ENCODE data around the gene SERPINA4.

SERPINA4 gene, protein sequence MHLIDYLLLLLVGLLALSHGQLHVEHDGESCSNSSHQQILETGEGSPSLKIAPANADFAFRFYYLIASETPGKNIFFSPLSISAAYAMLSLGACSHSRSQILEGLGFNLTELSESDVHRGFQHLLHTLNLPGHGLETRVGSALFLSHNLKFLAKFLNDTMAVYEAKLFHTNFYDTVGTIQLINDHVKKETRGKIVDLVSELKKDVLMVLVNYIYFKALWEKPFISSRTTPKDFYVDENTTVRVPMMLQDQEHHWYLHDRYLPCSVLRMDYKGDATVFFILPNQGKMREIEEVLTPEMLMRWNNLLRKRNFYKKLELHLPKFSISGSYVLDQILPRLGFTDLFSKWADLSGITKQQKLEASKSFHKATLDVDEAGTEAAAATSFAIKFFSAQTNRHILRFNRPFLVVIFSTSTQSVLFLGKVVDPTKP

DNA sequence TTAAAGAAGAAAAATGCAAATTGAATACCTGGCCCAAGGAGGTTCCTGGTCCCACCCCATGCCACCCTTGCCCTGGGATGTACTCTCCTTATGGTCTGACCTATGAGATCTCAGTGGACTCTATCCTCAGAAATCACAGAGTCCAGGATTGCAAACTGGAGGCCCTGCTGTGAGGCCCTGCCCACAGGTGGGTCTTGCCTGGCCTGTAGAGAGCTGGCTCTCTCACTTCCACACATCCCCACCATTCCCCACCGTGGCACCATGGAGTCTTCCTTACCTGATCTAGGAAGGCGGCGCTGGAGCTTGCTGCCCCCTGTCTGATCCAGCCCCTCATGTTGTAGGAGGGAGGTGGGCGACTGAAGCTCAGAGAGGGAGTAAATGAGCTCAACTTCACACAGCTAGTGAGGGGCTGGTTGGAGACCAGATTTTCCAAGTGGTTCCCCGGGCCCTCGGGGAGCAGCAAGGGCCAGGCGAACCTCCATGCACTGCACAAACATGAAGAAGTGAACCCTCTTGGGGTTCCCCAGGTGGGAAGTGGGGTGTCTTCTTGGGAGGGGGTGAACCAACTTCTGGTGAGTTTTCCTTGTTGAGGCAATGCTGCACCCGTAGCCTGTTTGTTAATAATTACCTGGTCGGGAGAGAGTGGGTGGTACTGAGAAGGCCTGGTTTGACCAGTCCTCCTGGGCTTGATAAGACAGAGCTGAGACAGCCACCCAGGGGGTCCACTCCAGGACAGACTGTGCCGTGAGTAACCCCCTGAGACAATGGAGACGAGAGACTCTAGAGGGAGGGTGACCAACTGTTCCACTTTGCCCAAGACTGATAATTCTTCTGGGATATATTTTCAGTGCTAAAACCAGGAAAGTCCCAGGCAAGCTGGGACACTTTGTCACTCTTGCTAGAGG lies at the start of gene SERPINA4:
TSS of gene SERPINA4 (plus strand) at position 692 of the 905 bp plus-strand sequence. CDS start 2,041 bp downstream, outside the sequence.
- no peak within 1 kb of the TSS for H3K27ac ChIP-seq
- no peak for TF ChIP-seq ZFX (IDR thresholded peaks at IDR 0.05; ENCODE audit: borderline replicate concordance)
- TF ChIP-seq, protein P1, sequence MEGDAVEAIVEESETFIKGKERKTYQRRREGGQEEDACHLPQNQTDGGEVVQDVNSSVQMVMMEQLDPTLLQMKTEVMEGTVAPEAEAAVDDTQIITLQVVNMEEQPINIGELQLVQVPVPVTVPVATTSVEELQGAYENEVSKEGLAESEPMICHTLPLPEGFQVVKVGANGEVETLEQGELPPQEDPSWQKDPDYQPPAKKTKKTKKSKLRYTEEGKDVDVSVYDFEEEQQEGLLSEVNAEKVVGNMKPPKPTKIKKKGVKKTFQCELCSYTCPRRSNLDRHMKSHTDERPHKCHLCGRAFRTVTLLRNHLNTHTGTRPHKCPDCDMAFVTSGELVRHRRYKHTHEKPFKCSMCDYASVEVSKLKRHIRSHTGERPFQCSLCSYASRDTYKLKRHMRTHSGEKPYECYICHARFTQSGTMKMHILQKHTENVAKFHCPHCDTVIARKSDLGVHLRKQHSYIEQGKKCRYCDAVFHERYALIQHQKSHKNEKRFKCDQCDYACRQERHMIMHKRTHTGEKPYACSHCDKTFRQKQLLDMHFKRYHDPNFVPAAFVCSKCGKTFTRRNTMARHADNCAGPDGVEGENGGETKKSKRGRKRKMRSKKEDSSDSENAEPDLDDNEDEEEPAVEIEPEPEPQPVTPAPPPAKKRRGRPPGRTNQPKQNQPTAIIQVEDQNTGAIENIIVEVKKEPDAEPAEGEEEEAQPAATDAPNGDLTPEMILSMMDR (IDR thresholded peaks at IDR 0.05): no peak

DNA sequence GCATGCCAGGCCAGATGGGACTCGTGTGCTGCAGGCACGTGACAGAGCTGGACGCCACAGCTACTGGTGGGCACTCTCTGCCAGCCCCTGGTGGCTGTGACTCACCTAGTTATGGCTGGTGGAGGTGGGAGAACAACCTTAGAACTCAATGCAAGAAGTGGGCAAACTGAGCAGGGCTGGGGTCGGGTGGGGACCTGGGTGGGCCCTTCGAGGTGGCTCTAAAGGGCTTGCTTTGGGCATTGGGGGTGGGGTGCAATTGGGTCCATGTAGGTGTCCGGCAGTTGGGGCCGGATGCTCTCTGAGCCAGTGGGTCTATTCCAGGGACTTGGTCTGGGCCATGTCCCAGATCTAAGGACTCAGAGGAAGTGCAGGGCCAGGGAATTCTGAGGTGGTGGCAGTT lies 46.9 kb upstream of the SERPINA4 start:
- no peak for TF ChIP-seq ZFX (IDR thresholded peaks at IDR 0.05; ENCODE audit: borderline replicate concordance)
- TF ChIP-seq, protein P1 (IDR thresholded peaks at IDR 0.05): no peak
- no peak overlapping the region for H3K27ac ChIP-seq

DNA sequence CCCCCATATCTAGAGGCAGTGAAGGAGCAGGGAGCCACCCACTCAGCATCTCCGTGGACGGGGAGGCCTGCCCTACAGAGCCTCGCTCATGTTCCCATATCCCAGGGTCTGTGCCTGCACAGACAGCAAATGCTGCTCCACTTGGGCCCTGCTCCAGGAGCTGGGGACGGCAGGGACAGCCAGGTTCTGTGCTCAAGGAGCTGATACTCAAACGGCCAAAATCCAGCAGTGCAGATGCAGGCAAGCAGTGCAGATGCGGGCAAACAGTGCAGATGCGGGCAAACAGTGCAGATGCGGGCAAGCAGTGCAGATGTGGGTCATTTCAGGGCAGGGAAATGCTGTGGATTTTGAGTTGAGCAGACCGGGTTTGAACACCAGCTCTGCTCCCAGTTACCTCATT lies 45.8 kb upstream of the SERPINA4 start:
- no peak overlapping the region for H3K27ac ChIP-seq
- no peak for TF ChIP-seq ZFX (IDR thresholded peaks at IDR 0.05; ENCODE audit: borderline replicate concordance)
- TF ChIP-seq, protein P1 (IDR thresholded peaks at IDR 0.05): no peak

DNA sequence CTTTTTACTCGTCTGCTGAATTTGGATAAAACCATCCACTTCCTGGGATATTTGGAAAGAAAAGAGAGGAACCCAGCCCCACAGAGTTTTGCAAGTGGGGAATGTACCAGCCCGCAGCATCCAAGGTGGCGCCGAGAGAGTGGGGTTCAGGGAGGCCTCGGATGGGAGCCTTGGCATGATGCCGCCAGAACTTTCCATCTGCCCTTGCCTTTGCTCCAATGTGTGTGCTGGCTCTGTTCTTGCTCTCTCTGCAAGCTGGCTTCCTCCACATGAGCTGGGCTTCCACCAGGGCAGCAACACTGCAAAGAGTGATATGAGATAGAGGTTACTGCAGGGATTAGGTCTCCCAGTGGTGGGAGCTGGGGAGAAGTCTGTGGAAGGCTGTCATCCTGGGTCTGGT lies 45.4 kb upstream of the SERPINA4 start:
- TF ChIP-seq ZFX (IDR thresholded peaks at IDR 0.05; ENCODE audit: borderline replicate concordance): no peak
- TF ChIP-seq, protein P1 (IDR thresholded peaks at IDR 0.05): no peak
- H3K27ac ChIP-seq: no peak overlapping the region

DNA sequence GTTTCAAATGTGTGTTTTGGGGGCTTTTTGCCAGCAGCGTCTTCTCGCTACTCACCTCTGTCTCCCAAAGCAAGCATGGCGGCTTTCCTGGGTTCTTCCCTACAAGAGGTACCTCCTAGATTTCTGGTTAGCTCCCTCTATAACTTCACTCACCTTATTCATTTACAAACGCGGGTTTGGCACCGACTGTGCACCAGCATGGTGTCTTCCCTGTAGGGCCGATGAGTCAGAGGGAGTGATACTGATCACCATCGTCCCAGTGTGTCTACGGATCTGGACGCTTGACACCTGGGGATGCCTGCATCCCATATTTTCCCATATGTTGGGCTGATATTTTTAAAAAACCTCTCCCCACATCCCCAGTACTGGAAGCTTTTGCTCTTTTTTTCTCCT lies 44.0 kb upstream of the SERPINA4 start:
- TF ChIP-seq, protein P1 (IDR thresholded peaks at IDR 0.05): no peak
- TF ChIP-seq ZFX (IDR thresholded peaks at IDR 0.05; ENCODE audit: borderline replicate concordance): no peak
- no peak overlapping the region for H3K27ac ChIP-seq

DNA sequence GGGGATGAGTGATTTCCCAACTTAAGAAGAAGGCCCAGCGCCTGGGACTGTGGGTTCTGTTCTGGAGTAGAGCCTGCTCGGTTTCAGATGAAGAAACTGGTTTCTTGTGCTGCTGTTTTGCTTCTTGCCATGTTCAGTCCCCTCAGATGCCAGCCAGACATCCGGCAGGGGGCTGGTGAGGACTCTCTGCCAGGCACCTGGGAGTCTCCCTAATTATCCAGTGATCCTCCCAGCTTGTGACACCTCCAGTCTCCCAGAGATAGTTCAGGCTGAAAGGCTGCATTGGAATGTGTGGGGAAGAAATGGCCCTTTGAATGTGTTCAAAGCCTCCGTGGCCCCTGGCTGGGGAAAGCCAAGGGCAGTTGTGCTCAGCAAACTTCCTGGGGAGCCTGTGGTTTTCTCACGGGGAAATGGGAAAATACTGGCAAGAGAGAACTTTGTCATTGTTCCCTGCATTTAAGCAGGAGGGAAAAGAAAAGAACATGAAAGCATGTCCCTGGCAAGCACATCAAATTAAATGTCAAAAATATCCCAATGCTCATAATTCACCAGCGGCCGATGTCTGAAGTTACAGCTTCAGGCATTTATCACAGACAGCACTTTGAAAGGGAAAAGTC lies 43.5 kb upstream of the SERPINA4 start:
- TF ChIP-seq, protein P1 (IDR thresholded peaks at IDR 0.05): no peak
- TF ChIP-seq ZFX (IDR thresholded peaks at IDR 0.05; ENCODE audit: borderline replicate concordance): no peak

More for the DNA sequence above, 43.5 kb upstream of the SERPINA4 start:
- no peak overlapping the region for H3K27ac ChIP-seq
